Tibial nerve (tissue), 3 donors: Measurements from ENCODE around the gene PSPN.

Experiments
- CTCF ChIP-seq, 5 experiments: fragments of 200-600 bp in 3 of 5; fragments of 450-650 bp in 2 of 5; sonication (generic) in 3 of 5; IDR thresholded peaks; one replicate each; pipeline ENCODE4 v1.5.1; 2016 to 2019; ENCODE audit warnings: antibody characterized with exemption in 5 of 5, mild to moderate bottlenecking in 3 of 5, moderate library complexity in 2 of 5
- POLR2A ChIP-seq, 2 donors: fragments of 450-650 bp; IDR thresholded peaks; one replicate each; pipeline ENCODE4 v1.6.1; 2017; ENCODE audit warnings: antibody characterized with exemption in 2 of 2, mild to moderate bottlenecking in 2 of 2, moderate library complexity in 2 of 2

DNA sequence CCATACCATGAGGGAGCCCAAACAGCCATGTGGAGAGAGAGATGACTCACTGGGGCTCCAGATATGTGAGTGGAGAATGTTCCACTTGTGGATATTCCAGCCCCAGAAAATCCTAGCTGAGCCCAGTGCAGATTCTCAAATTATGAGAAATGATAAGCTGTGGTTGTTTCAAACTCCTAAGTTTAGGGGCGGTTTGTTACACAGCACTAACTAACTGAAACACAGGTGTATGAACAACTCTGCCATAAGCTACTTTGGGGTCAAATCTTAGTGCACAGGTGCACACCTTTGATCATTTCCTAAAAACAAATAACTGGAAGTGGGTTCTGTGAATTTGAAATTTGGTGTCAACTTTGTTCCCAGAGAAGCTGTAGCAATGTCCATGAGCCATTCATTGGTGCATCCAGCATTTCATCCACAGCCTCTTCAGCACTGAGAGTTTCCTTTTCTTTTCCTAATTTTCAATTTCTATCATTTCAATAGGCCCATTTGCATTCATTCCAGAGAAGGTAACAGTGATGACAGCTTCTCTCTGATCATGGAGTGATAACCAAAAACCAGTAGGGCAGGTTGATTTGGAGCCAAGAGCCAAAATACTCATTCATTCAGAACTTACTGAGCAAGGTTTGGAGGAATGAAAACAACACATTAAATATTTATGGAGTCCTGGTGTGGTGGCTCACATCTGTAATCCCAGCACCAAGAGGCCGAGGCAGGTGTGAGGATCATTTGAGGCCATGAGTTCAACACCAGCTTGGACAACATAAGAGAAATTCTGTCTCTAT is 23.2 kb downstream of the PSPN start:
- TF ChIP-seq CTCF (IDR thresholded peaks at IDR 0.05) (no peak), POLR2A (IDR thresholded peaks at IDR 0.05) (no peak)
